GM12878 (cell line): ENCODE results near the gene KIF2A. TPM values are rescaled to one million over a fixed set of nuclear protein-coding genes. Genes with fewer than 3 reads are reported as not detected.

Experiments
- BMI1 ChIP-seq: fragments of 450-650 bp; IDR thresholded peaks from 2 replicates; pipeline ENCODE4 v1.6.1; 2016; ENCODE audit warnings: mild to moderate bottlenecking, moderate library complexity, borderline replicate concordance
- CBX3 ChIP-seq: fragments of 200-600 bp; sonication (generic); IDR thresholded peaks from 2 replicates; pipeline ENCODE4 v1.6.1; 2016; ENCODE audit warnings: low read depth, borderline replicate concordance
- CEBPB ChIP-seq, 2 experiments: fragments of 150-350 bp in 1 of 2; IDR thresholded peaks; 2 replicates each; pipeline ENCODE4 v1.6.1; 2012 to 2014; ENCODE audit warnings: low read depth in 2 of 2, low read length in 2 of 2, borderline replicate concordance in 1 of 2, inconsistent platforms in 1 of 2
- CHD4 ChIP-seq: fragments of 200-600 bp; sonication (generic); IDR thresholded peaks from 2 replicates; pipeline ENCODE4 v1.6.1; 2016; ENCODE audit warnings: mild to moderate bottlenecking
- CREM ChIP-seq: IDR thresholded peaks from 2 replicates; pipeline ENCODE4 v1.6.1; 2014; ENCODE audit warnings: antibody characterized with exemption, low read depth
- E2F4 ChIP-seq: IDR thresholded peaks from 2 replicates; pipeline ENCODE4 v1.6.1; 2012; ENCODE audit warnings: low read depth, low read length, improper control_type of control experiment
- ETV6 ChIP-seq, 2 experiments: fragments of 450-650 bp in 1 of 2; IDR thresholded peaks in 1 of 2; conservative IDR thresholded peaks in 1 of 2; 2 replicates each; pipeline ENCODE4 v1.6.1; 2014; ENCODE audit warnings: antibody characterized with exemption in 1 of 2, borderline replicate concordance in 1 of 2, low read depth in 1 of 2, mild to moderate bottlenecking in 1 of 2, moderate library complexity in 1 of 2
- IKZF2 ChIP-seq, 2 experiments: fragments of 450-650 bp; IDR thresholded peaks; 2 replicates each; pipeline ENCODE4 v1.6.1; 2017; ENCODE audit warnings: mild to moderate bottlenecking in 2 of 2, moderate library complexity in 2 of 2
- KDM1A ChIP-seq: fragments of 200-600 bp; sonication (generic); IDR thresholded peaks from 2 replicates; pipeline ENCODE4 v1.6.1; 2016; ENCODE audit warnings: borderline replicate concordance
- LARP7 ChIP-seq: fragments of 450-650 bp; IDR thresholded peaks from 2 replicates; pipeline ENCODE4 v1.6.1; 2017; ENCODE audit warnings: mild to moderate bottlenecking
- MAX ChIP-seq: IDR thresholded peaks from 2 replicates; pipeline ENCODE4 v1.6.1; 2012; ENCODE audit warnings: low read depth, low read length, improper control_type of control experiment
- NFIC ChIP-seq: IDR thresholded peaks from 2 replicates; pipeline ENCODE4 v1.6.1; 2012; ENCODE audit warnings: low read depth, mild to moderate bottlenecking, inconsistent platforms, low read length, moderate library complexity
- NFYA ChIP-seq: IDR thresholded peaks from 2 replicates; pipeline ENCODE4 v1.6.1; 2011; ENCODE audit warnings: low read depth, mild to moderate bottlenecking, low read length, improper control_type of control experiment, borderline replicate concordance
- POLR2AphosphoS2 ChIP-seq: IDR thresholded peaks from 2 replicates; pipeline ENCODE4 v1.6.1; 2011; ENCODE audit warnings: low read depth, mild to moderate bottlenecking, low read length, improper control_type of control experiment, moderate library complexity
- POLR2AphosphoS5 ChIP-seq: IDR thresholded peaks from 2 replicates; pipeline ENCODE4 v1.6.1; 2011; ENCODE audit warnings: mild to moderate bottlenecking, low read length, inconsistent platforms
- SRF ChIP-seq, 2 experiments: IDR thresholded peaks; 2 replicates each; pipeline ENCODE4 v1.6.1; 2011; ENCODE audit warnings: low read depth in 2 of 2, low read length in 2 of 2, mild to moderate bottlenecking in 1 of 2, moderate library complexity in 1 of 2
- STAT1 ChIP-seq: fragments of 450-650 bp; conservative IDR thresholded peaks from 2 replicates; pipeline ENCODE4 v1.6.1; 2014; ENCODE audit warnings: antibody characterized with exemption, mild to moderate bottlenecking
- SUPT20H ChIP-seq: IDR thresholded peaks from 2 replicates; pipeline ENCODE4 v1.6.1; 2011; ENCODE audit warnings: low read depth, mild to moderate bottlenecking, low read length, moderate library complexity, borderline replicate concordance; ENCODE audit not compliant: control insufficient read depth
- TCF12 ChIP-seq: IDR thresholded peaks from 2 replicates; pipeline ENCODE4 v1.6.1; 2011; ENCODE audit warnings: low read depth, mild to moderate bottlenecking, low read length
- WRNIP1 ChIP-seq: IDR thresholded peaks from 2 replicates; pipeline ENCODE4 v1.6.1; 2011; ENCODE audit warnings: low read depth, low read length, improper control_type of control experiment, borderline replicate concordance
- YY1 ChIP-seq: IDR thresholded peaks from 2 replicates; pipeline ENCODE4 v1.6.1; 2011; ENCODE audit warnings: low read depth, mild to moderate bottlenecking, low read length
- ZBTB11 ChIP-seq: fragments of 450-650 bp; formaldehyde crosslinking; IDR thresholded peaks from 2 replicates; pipeline ENCODE4 v1.5.0; 2022; ENCODE audit warnings: mild to moderate bottlenecking, missing genetic modification characterization
- polyA plus RNA-seq, 11 experiments: library from polyadenylated mRNA; depleted of rRNA in 4 of 11; unstranded in 6 of 11; stranded (reverse) in 5 of 11; fragments of >200 nt; fragmentation: Nextera tagmentation in 4 of 11; fragmentation: Illumina TruSeq in 1 of 11; extraction: Ambion mirVana in 4 of 11; extraction: Trizol in 1 of 11; gene quantifications; 1 replicate in 1 of 11; 2 replicates in 10 of 11; pipeline versions ENCODE4 v1.2.1 to v1.2.3, GENCODE V29; 2011 to 2016; ENCODE audit warnings: inconsistent platforms in 2 of 11, missing spikeins in 2 of 11, low read depth in 1 of 11
- total RNA-seq, 4 experiments: library from RNA; depleted of rRNA in 3 of 4; stranded (reverse); fragments of >200 nt in 3 of 4; fragmentation: Illumina TruSeq in 1 of 4; extraction: Trizol in 1 of 4; gene quantifications; 2 replicates each; pipeline versions ENCODE4 v1.2.1 to v1.2.3, GENCODE V29; 2013 to 2021
- TF ChIP-seq, protein P1 (sequence below): IDR thresholded peaks from 2 replicates; pipeline ENCODE4 v1.6.1; 2011; ENCODE audit warnings: low read depth, mild to moderate bottlenecking, low read length, moderate library complexity, borderline replicate concordance; ENCODE audit errors: extremely low read depth
- TF ChIP-seq, protein P2 (sequence below): IDR thresholded peaks from 2 replicates; pipeline ENCODE4 v1.6.1; 2012; ENCODE audit warnings: low read depth, low read length, improper control_type of control experiment

KIF2A gene
- total and polyA plus RNA-seq, 10 of the 15 experiments (the other 5 are each of a cell fraction or from before 2014, with no cell fraction given): 35.9 to 124 (median 80.1) TPM

- TF ChIP-seq, protein P1, sequence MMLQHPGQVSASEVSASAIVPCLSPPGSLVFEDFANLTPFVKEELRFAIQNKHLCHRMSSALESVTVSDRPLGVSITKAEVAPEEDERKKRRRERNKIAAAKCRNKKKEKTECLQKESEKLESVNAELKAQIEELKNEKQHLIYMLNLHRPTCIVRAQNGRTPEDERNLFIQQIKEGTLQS: 0 out of 2 replicates have a peak, but pooled peaks have one; percentile 44
- peak in 1 of 2 experiments; percentile 28; a peak in 1 of 4 replicates for TF ChIP-seq IKZF2 (IDR thresholded peaks at IDR 0.05)
- TF ChIP-seq, protein P2, sequence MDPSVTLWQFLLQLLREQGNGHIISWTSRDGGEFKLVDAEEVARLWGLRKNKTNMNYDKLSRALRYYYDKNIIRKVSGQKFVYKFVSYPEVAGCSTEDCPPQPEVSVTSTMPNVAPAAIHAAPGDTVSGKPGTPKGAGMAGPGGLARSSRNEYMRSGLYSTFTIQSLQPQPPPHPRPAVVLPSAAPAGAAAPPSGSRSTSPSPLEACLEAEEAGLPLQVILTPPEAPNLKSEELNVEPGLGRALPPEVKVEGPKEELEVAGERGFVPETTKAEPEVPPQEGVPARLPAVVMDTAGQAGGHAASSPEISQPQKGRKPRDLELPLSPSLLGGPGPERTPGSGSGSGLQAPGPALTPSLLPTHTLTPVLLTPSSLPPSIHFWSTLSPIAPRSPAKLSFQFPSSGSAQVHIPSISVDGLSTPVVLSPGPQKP: 0 out of 2 replicates have a peak, but pooled peaks have one; percentile 48
- TF ChIP-seq KDM1A: no peak
- peak; percentile 88 for TF ChIP-seq CREM
- TF ChIP-seq SUPT20H: no peak
- no peak for TF ChIP-seq POLR2AphosphoS2
- TF ChIP-seq YY1: peak; percentile 50
- TF ChIP-seq CBX3: no peak
- TF ChIP-seq ZBTB11 (CRISPR knock-in tag): no peak
- TF ChIP-seq CEBPB (IDR thresholded peaks at IDR 0.05; ENCODE audit: borderline replicate concordance in 1 of 2, low read depth in 2 of 2, low read length in 2 of 2): no peak
- no peak; the same call in 1 of the 2 replicates for TF ChIP-seq WRNIP1
- no peak for TF ChIP-seq NFIC
- peak; percentile 22; the same call in 1 of the 2 replicates for TF ChIP-seq TCF12
- TF ChIP-seq STAT1: no peak
- TF ChIP-seq E2F4: peak; percentile 86
- no peak for TF ChIP-seq BMI1
- TF ChIP-seq SRF (IDR thresholded peaks at IDR 0.05; ENCODE audit: low read depth in 2 of 2, low read length in 2 of 2): 0 out of 4 replicates have a peak, but pooled peaks of 1 of the 2 experiments have one; percentile 13
- TF ChIP-seq ETV6 (conservative IDR thresholded peaks at IDR 0.05 in 1 of 2, IDR thresholded peaks at IDR 0.05 in 1 of 2; ENCODE audit: borderline replicate concordance in 1 of 2, low read depth in 1 of 2): peak in 1 of 2 experiments; percentile 24; a peak in 1 of 4 replicates
- no peak for TF ChIP-seq CHD4
- peak; percentile 58 for TF ChIP-seq POLR2AphosphoS5
- TF ChIP-seq MAX: peak; percentile 96
- TF ChIP-seq NFYA: no peak
- TF ChIP-seq LARP7: no peak; the same call in 1 of the 2 replicates
Observed at GRCh38 chr5:62305715-62306322, at the start of gene KIF2A (continued).
